Prostate gland (tissue), 2 donors: ENCODE results near the gene CDKL5. TPM values are rescaled to one million over a fixed set of nuclear protein-coding genes. Genes with fewer than 3 reads are reported as not detected.

ENCODE experiments used
- DNase-seq: peaks from one replicate; pipeline ENCODE4 v3.0.0-alpha.2; 2019; ENCODE audit warnings: low spot score
- H3K27ac ChIP-seq, 2 donors: fragments of 200-600 bp; sonication (generic); 2 replicates each; pipeline ENCODE4 v1.5.1; 2017 to 2019
- H3K27me3 ChIP-seq: fragments of 200-600 bp; sonication (generic); replicated peaks from 2 replicates; pipeline ENCODE4 v1.5.1; 2019; ENCODE audit not compliant: insufficient read depth
- H3K36me3 ChIP-seq, 2 donors: fragments of 200-600 bp; sonication (generic); 1 replicate in 1 of 2; 2 replicates in 1 of 2; pipeline versions ENCODE4 v1.5.1 to v1.8.1; 2017 to 2019
- H3K4me1 ChIP-seq: fragments of 200-600 bp; sonication (generic); replicated peaks from 2 replicates; pipeline ENCODE4 v1.5.1; 2019
- H3K4me3 ChIP-seq, 2 donors: fragments of 200-600 bp; sonication (generic); 2 replicates each; pipeline ENCODE4 v1.5.1; 2017 to 2019
- H3K9me3 ChIP-seq: fragments of 200-600 bp; sonication (generic); 2 replicates; pipeline ENCODE4 v1.5.1; 2017
- POLR2A ChIP-seq: fragments of 450-650 bp; IDR thresholded peaks from one replicate; pipeline ENCODE4 v1.6.1; 2016; ENCODE audit warnings: antibody characterized with exemption, mild to moderate bottlenecking
- POLR2AphosphoS5 ChIP-seq: sonication (generic); formaldehyde crosslinking; IDR thresholded peaks from one replicate; pipeline ENCODE4 v1.6.1; 2017; ENCODE audit warnings: antibody characterized with exemption
- WGBS: methylation state at CpG from one replicate; pipeline ENCODE4 v1.1.5; 2018; 5-methylcytosine and 5-hydroxymethylcytosine counted together
- intact Hi-C: fragments of 100-400 bp; cut with DNase I; formaldehyde crosslinking; loops from one replicate; pipeline ENCODE4 v1.14.2; 2022
- total RNA-seq, 2 donors: library from RNA; depleted of rRNA; stranded (reverse); fragments of >200 nt; gene quantifications; one replicate each; pipeline ENCODE4 v1.1.0, GENCODE V29; 2016
- TF ChIP-seq, protein P1 (sequence below), 4 experiments: fragments of 200-600 bp in 2 of 4; fragments of 450-650 bp in 2 of 4; sonication (generic) in 2 of 4; IDR thresholded peaks; 1 replicate in 3 of 4; 2 replicates in 1 of 4; pipeline ENCODE4 v1.5.1; 2016 to 2019; ENCODE audit warnings: antibody characterized with exemption in 4 of 4, mild to moderate bottlenecking in 2 of 4, moderate library complexity in 2 of 4

The CDKL5 gene
- total RNA-seq, 2 donors from 2014 or later = 14.5 to 18.8 TPM

DNA sequence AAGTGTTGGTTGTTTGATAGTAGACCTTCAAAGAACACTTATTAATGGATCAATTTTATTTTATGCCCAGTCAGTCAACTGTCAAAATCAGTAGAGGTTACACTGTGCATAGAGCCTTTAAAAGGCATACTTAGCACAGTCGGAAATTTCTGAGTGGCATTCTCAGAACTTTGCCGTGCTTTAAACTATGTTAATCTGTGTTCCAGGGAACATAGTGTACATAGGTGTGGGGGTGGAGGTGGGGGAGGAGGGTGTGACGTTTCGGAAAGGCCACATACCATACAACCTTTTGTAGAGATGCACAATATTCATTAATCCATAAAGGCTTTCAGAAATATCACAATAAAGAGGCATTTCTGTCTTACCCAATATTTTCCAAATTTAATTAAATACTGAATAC lies 170.7 kb downstream of the CDKL5 start:
- 37% methylated on average over 4 of the region's 4 CpGs for WGBS
- Histone ChIP-seq H3K4me3 (no peak overlapping the region), H3K27ac (no peak overlapping the region), H3K27me3 (no peaks in the 10 kb centered on the region), H3K36me3 (no peaks in the 10 kb centered on the region), H3K4me1 (no peaks in the 10 kb centered on the region), H3K9me3 (no peaks in the 10 kb centered on the region)
- intact Hi-C loops = no loop called here
- DNase-seq = no peak
- TF ChIP-seq POLR2AphosphoS5 (no peak), POLR2A (no peak)
- TF ChIP-seq, protein P1, sequence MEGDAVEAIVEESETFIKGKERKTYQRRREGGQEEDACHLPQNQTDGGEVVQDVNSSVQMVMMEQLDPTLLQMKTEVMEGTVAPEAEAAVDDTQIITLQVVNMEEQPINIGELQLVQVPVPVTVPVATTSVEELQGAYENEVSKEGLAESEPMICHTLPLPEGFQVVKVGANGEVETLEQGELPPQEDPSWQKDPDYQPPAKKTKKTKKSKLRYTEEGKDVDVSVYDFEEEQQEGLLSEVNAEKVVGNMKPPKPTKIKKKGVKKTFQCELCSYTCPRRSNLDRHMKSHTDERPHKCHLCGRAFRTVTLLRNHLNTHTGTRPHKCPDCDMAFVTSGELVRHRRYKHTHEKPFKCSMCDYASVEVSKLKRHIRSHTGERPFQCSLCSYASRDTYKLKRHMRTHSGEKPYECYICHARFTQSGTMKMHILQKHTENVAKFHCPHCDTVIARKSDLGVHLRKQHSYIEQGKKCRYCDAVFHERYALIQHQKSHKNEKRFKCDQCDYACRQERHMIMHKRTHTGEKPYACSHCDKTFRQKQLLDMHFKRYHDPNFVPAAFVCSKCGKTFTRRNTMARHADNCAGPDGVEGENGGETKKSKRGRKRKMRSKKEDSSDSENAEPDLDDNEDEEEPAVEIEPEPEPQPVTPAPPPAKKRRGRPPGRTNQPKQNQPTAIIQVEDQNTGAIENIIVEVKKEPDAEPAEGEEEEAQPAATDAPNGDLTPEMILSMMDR (IDR thresholded peaks at IDR 0.05) = no peak

DNA sequence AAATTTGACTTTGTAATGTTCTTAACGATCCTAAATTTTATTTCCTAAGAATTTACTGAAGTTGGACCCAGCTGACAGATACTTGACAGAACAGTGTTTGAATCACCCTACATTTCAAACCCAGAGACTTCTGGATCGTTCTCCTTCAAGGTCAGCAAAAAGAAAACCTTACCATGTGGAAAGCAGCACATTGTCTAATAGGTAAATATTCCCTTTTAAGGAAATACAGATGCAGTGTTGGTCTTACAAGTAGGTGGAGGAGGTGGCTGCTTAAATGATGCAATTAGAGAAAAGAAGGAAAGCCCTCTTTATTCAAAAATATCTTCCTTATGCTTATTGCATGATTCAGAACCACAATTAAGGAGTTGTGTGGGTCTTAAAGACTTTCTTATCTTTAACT lies 173.0 kb downstream of the CDKL5 start:
- H3K4me3 ChIP-seq = no peak overlapping the region
- intact Hi-C loops = no loop called here
- TF ChIP-seq, protein P1 (IDR thresholded peaks at IDR 0.05) = no peak
- TF ChIP-seq POLR2AphosphoS5 = no peak
- TF ChIP-seq POLR2A = no peak

DNA sequence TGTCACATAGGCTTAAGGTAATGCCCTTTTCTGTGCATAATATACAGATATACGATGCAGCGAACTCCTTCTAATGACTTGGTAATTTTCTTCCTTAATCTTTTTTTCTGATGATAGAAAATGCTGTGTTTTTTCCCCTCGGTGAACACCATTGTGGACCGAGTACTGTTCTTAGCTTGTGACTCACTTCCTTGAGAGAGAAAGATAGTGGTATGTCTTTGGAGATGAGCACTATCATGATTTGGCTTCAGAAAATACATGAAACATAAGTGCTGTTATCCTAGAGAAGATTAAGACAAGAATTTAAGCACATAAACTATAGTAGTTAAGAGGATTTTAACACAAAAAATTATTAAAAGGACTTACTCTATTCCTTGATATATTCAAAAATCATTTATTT lies 182.6 kb downstream of the CDKL5 start:
- Histone ChIP-seq H3K36me3 (no peaks in the 10 kb centered on the region), H3K27ac (no peak overlapping the region), H3K9me3 (no peaks in the 10 kb centered on the region), H3K27me3 (no peaks in the 10 kb centered on the region), H3K4me3 (no peak overlapping the region), H3K4me1 (no peaks in the 10 kb centered on the region)
- 66% methylated on average over 4 of the region's 4 CpGs for WGBS
- no peak for DNase-seq
- TF ChIP-seq POLR2AphosphoS5 = no peak
- TF ChIP-seq POLR2A = no peak
- TF ChIP-seq, protein P1 (IDR thresholded peaks at IDR 0.05) = no peak
- intact Hi-C loops = no loop called here

More for the DNA sequence above, 173.0 kb downstream of the CDKL5 start:
- 44% methylated on average over 2 of the region's 2 CpGs for whole genome bisulfite sequencing
- no peaks in the 10 kb centered on the region for H3K27me3 ChIP-seq
- DNase-seq = no peak
- H3K4me1 ChIP-seq = no peaks in the 10 kb centered on the region
- no peak overlapping the region for H3K27ac ChIP-seq
- H3K9me3 ChIP-seq = no peaks in the 10 kb centered on the region
- H3K36me3 ChIP-seq = no peaks in the 10 kb centered on the region

DNA sequence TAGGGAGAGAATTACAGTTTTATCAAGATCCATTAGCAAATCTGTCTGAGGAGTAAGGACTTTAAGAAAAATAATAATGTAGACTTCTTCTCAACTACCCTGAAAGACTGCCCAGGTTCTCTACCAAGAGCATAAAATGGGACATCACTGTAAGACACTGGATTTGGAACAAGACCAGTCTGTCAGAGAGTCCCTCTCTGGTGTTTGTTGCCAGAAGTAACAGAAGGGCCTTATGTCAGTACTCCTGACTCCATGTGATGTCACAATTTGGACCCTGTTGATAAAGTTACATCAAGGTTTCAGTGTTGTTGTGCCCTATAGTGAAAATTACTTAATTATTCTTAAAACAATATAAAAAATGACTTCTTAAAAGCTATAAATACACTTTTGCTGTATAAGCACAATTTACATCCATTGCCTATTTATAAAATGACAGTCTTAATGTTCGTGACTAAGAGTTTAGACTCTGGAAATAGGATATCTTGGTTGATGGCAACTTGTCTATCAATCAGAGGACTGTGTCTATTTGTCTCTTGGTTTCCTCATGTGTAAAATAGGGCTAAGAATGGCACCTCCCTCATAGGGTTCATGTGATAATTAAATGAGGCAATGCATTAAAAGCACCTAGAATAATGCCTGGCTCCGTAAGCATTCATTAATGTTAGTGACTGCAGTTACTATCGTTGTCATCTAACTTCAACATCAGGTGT lies 188.7 kb downstream of the CDKL5 start:
- no peak for DNase-seq
- TF ChIP-seq, protein P1 (IDR thresholded peaks at IDR 0.05) = no peak
- TF ChIP-seq POLR2AphosphoS5 = no peak
- TF ChIP-seq POLR2A = no peak
- H3K27ac ChIP-seq = no peak overlapping the region
- no peaks in the 10 kb centered on the region for H3K36me3 ChIP-seq
- H3K4me3 ChIP-seq = no peak overlapping the region
- no peaks in the 10 kb centered on the region for H3K4me1 ChIP-seq
- no peaks in the 10 kb centered on the region for H3K9me3 ChIP-seq
- intact Hi-C loops = no loop called here
- no peaks in the 10 kb centered on the region for H3K27me3 ChIP-seq
- WGBS = 96% methylated on average over 3 of the region's 3 CpGs

DNA sequence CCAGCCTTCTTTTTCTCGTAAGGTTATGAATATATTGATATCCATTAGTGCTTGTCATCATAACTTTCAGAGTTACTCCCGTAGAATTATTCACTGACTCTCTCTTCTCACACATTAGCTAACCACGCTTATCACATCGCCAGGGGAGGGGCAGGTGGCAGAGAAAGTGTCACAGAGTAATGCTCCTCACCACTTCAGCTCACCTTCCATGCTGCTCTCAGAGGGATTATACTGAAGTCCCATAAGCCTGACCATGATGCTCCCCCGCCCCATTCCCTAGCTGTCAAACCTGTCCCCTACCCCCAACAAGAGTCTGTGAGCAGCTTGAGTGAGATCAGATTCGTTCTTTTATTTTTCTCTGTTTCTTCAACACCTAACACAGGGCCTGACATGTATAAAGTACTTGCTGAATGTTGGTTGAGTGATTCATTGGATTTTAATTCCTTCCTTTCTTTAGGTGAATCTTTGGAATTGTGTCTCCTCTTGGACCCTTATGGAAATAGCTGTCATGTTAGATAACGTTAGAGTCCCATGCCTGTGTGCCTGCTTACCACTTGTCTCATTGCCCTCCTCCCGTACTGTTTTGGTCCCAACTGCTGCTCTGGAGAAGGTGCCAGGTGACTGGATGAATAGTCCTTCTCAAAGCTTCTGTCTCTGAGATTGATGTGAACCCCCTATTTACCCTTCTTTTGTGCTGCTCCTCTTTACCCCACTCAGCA lies 191.4 kb downstream of the CDKL5 start:
- 89% methylated on average over 8 of the region's 8 CpGs for WGBS
- Histone ChIP-seq H3K4me1 (no peaks in the 10 kb centered on the region), H3K4me3 (no peak overlapping the region), H3K9me3 (no peaks in the 10 kb centered on the region), H3K36me3 (no peaks in the 10 kb centered on the region), H3K27me3 (no peaks in the 10 kb centered on the region), H3K27ac (no peak overlapping the region)
- TF ChIP-seq, protein P1 (IDR thresholded peaks at IDR 0.05) = no peak
- TF ChIP-seq POLR2A (no peak), POLR2AphosphoS5 (no peak)
- DNase-seq = no peak
- intact Hi-C loops = no loop called here
